Transverse colon (tissue), 4 donors: ENCODE results near the gene GPR17.

Experiments
- POLR2A ChIP-seq: fragments of 450-650 bp; IDR thresholded peaks from one replicate; pipeline ENCODE4 v1.6.1; 2016; ENCODE audit warnings: antibody characterized with exemption, mild to moderate bottlenecking, moderate library complexity
- POLR2AphosphoS5 ChIP-seq, 3 donors: sonication (generic); formaldehyde crosslinking; IDR thresholded peaks; one replicate each; pipeline ENCODE4 v1.6.1; 2016; ENCODE audit warnings: antibody characterized with exemption in 3 of 3
- TF ChIP-seq, protein P1 (sequence below), 5 experiments: fragments of 200-600 bp in 3 of 5; fragments of 450-650 bp in 2 of 5; sonication (generic) in 3 of 5; IDR thresholded peaks; 1 replicate in 2 of 5; 2 replicates in 3 of 5; pipeline ENCODE4 v1.5.1; 2016 to 2017; ENCODE audit warnings: antibody characterized with exemption in 5 of 5, inconsistent platforms in 3 of 5, mild to moderate bottlenecking in 2 of 5, moderate library complexity in 1 of 5

DNA sequence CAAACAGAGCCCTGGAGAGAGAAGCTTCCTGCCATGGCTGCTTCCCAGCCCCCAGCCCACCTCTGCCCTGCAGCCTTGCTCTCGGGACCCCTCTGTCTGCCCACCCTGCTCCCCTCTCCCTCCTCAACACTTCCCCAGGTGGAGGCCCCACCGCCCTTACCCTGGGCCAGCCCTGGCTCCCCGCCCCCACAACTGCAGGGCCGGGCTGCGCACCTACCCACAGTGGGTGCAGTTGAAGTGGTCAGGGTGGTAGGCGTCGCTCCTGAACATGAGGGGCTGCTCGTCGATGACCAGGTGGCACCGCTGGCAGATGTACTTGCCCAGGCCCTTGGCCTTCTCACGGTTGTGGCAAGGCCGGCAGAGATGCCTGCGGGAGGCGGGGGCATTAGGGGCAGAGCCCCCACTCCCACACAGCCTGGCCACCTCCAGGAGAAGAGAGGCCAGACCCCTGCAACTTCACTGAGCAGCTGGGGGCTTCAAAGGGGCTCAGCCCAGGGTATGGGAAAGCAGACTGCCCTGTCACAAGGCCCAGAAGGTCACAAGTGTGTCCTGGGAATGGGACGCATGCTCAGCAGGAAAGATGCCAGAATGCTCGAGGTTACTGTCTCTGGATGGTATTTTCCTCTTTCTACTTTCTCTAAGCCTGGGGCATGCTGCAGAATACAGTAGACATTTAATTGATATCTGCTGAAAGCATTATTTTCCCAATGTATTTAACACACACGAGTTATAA lies 3.1 kb upstream of the GPR17 start:
- TF ChIP-seq, protein P1, sequence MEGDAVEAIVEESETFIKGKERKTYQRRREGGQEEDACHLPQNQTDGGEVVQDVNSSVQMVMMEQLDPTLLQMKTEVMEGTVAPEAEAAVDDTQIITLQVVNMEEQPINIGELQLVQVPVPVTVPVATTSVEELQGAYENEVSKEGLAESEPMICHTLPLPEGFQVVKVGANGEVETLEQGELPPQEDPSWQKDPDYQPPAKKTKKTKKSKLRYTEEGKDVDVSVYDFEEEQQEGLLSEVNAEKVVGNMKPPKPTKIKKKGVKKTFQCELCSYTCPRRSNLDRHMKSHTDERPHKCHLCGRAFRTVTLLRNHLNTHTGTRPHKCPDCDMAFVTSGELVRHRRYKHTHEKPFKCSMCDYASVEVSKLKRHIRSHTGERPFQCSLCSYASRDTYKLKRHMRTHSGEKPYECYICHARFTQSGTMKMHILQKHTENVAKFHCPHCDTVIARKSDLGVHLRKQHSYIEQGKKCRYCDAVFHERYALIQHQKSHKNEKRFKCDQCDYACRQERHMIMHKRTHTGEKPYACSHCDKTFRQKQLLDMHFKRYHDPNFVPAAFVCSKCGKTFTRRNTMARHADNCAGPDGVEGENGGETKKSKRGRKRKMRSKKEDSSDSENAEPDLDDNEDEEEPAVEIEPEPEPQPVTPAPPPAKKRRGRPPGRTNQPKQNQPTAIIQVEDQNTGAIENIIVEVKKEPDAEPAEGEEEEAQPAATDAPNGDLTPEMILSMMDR (IDR thresholded peaks at IDR 0.05) = no peak
- TF ChIP-seq POLR2A (no peak), POLR2AphosphoS5 (IDR thresholded peaks at IDR 0.05) (no peak)
